Liver (tissue), 9 donors: Measurements from ENCODE around the gene TSHB. TPM values are rescaled to one million over a fixed set of nuclear protein-coding genes. Genes with fewer than 3 reads are reported as not detected.

Experiments used
- DNase-seq: peaks from one replicate; pipeline ENCODE4 v3.0.0-alpha.2; 2017; ENCODE audit warnings: low spot score
- H3K27ac ChIP-seq, 2 donors: one replicate each; pipeline ENCODE4 v1.7.0; 2013; ENCODE audit warnings: inconsistent platforms in 2 of 2, low read length in 2 of 2, control low read depth in 1 of 2, low read depth in 1 of 2, mild to moderate bottlenecking in 1 of 2
- H3K27me3 ChIP-seq, 4 donors: one replicate each; pipeline versions ENCODE4 v1.6.1 to v1.7.0; 2013; ENCODE audit warnings: low read length in 3 of 4, inconsistent platforms in 1 of 4, mild to moderate bottlenecking in 1 of 4, moderate library complexity in 1 of 4; ENCODE audit not compliant: control insufficient read depth in 4 of 4, insufficient read depth in 4 of 4
- H3K36me3 ChIP-seq, 4 donors: one replicate each; pipeline versions ENCODE4 v1.6.1 to v1.7.0; 2013; ENCODE audit warnings: low read length in 3 of 4, mild to moderate bottlenecking in 3 of 4, low read depth in 1 of 4, moderate library complexity in 1 of 4; ENCODE audit not compliant: control insufficient read depth in 4 of 4, insufficient read depth in 3 of 4
- H3K4me1 ChIP-seq, 4 donors: one replicate each; pipeline versions ENCODE4 v1.6.1 to v1.7.0; 2013; ENCODE audit warnings: low read length in 3 of 4, mild to moderate bottlenecking in 3 of 4, moderate library complexity in 1 of 4; ENCODE audit not compliant: control insufficient read depth in 4 of 4, insufficient read depth in 4 of 4
- H3K4me3 ChIP-seq, 3 donors: one replicate each; pipeline versions ENCODE4 v1.6.1 to v1.7.0; 2013; ENCODE audit warnings: low read length in 3 of 3, control low read depth in 1 of 3, low read depth in 1 of 3, mild to moderate bottlenecking in 1 of 3
- H3K9ac ChIP-seq, 2 donors: one replicate each; pipeline ENCODE4 v1.7.0; 2013; ENCODE audit warnings: low read length in 2 of 2, mild to moderate bottlenecking in 2 of 2, moderate library complexity in 2 of 2, control low read depth in 1 of 2, low read depth in 1 of 2
- H3K9me3 ChIP-seq, 4 donors: one replicate each; pipeline versions ENCODE4 v1.6.1 to v1.7.0; 2013; ENCODE audit warnings: low read length in 3 of 4; ENCODE audit not compliant: control insufficient read depth in 4 of 4
- EGR1 ChIP-seq, 2 donors: IDR thresholded peaks; 2 replicates each; pipeline ENCODE4 v1.6.1; 2016 to 2018; ENCODE audit warnings: antibody characterized with exemption in 2 of 2, low read depth in 2 of 2
- FOXA1 ChIP-seq: IDR thresholded peaks from 2 replicates; pipeline ENCODE4 v1.6.1; 2016; ENCODE audit warnings: antibody characterized with exemption
- FOXA2 ChIP-seq: IDR thresholded peaks from 2 replicates; pipeline ENCODE4 v1.6.1; 2016; ENCODE audit warnings: antibody characterized with exemption
- GABPA ChIP-seq, 2 donors: IDR thresholded peaks in 1 of 2; conservative IDR thresholded peaks in 1 of 2; 2 replicates each; pipeline ENCODE4 v1.6.1; 2016; ENCODE audit warnings: antibody characterized with exemption in 2 of 2, mild to moderate bottlenecking in 1 of 2, moderate library complexity in 1 of 2
- HNF4A ChIP-seq, 2 donors: conservative IDR thresholded peaks; 2 replicates each; pipeline ENCODE4 v1.6.1; 2016; ENCODE audit warnings: antibody characterized with exemption in 2 of 2, mild to moderate bottlenecking in 2 of 2
- HNF4G ChIP-seq: IDR thresholded peaks from 2 replicates; pipeline ENCODE4 v1.6.1; 2016; ENCODE audit warnings: antibody characterized with exemption
- JUND ChIP-seq, 2 donors: IDR thresholded peaks; 2 replicates each; pipeline ENCODE4 v1.6.1; 2016; ENCODE audit warnings: antibody characterized with exemption in 2 of 2
- NR2F2 ChIP-seq: IDR thresholded peaks from 2 replicates; pipeline ENCODE4 v1.6.1; 2016; ENCODE audit warnings: antibody characterized with exemption
- RAD21 ChIP-seq, 2 donors: IDR thresholded peaks; 2 replicates each; pipeline ENCODE4 v1.6.1; 2016; ENCODE audit warnings: antibody characterized with exemption in 2 of 2, mild to moderate bottlenecking in 2 of 2
- RXRA ChIP-seq, 2 donors: IDR thresholded peaks; 2 replicates each; pipeline ENCODE4 v1.6.1; 2017 to 2018; ENCODE audit warnings: antibody characterized with exemption in 2 of 2, mild to moderate bottlenecking in 1 of 2
- SP1 ChIP-seq: IDR thresholded peaks from 2 replicates; pipeline ENCODE4 v1.6.1; 2018; ENCODE audit warnings: antibody characterized with exemption, mild to moderate bottlenecking
- TAF1 ChIP-seq: conservative IDR thresholded peaks from 2 replicates; pipeline ENCODE4 v1.6.1; 2016; ENCODE audit warnings: antibody characterized with exemption, mild to moderate bottlenecking
- YY1 ChIP-seq: IDR thresholded peaks from 2 replicates; pipeline ENCODE4 v1.6.1; 2016; ENCODE audit warnings: antibody characterized with exemption, mild to moderate bottlenecking
- ZBTB33 ChIP-seq: IDR thresholded peaks from 2 replicates; pipeline ENCODE4 v1.6.1; 2016; ENCODE audit warnings: antibody characterized with exemption
- WGBS: extraction: QIAGEN DNeasy Blood & Tissue Kit; methylation state at CpG from one replicate; pipeline ENCODE4 v1.1.7; 2013; 5-methylcytosine and 5-hydroxymethylcytosine counted together
- polyA plus RNA-seq, 2 donors: library from polyadenylated mRNA; stranded (reverse) in 1 of 2; unstranded in 1 of 2; fragments of 200-250 nt in 1 of 2; fragments of >200 nt in 1 of 2; fragmentation: Nextera tagmentation in 1 of 2; extraction: Ambion mirVana in 1 of 2; gene quantifications; one replicate each; pipeline versions ENCODE4 v1.2.1 to v1.2.3, GENCODE V29; 2013 to 2015
- total RNA-seq, 2 donors: library from RNA; depleted of rRNA; stranded (reverse); fragments of >200 nt; gene quantifications; one replicate each; pipeline ENCODE4 v1.2.3, GENCODE V29; 2014
- TF ChIP-seq, protein P1 (sequence below): IDR thresholded peaks from 2 replicates; pipeline ENCODE4 v1.6.1; 2016; ENCODE audit warnings: antibody characterized with exemption
- TF ChIP-seq, protein P2 (sequence below): IDR thresholded peaks from 2 replicates; pipeline ENCODE4 v1.6.1; 2016; ENCODE audit warnings: antibody characterized with exemption
- TF ChIP-seq, protein P3 (sequence below): IDR thresholded peaks from 2 replicates; pipeline ENCODE4 v1.6.1; 2016; ENCODE audit warnings: antibody characterized with exemption, mild to moderate bottlenecking
- TF ChIP-seq, protein P4 (sequence below): fragments of 150-350 bp; IDR thresholded peaks from 2 replicates; pipeline ENCODE4 v1.5.1; 2017; ENCODE audit warnings: improper control_type of control experiment, low read depth, low read length; ENCODE audit not compliant: missing input control
- donor health status: healthy.
- donor health status: healthy.
- donor health status: healthy.
- donor health status: healthy.
- donor health status: healthy.

TSHB gene
- total and polyA plus RNA-seq, 4 donors, result not detected

- no peaks in the 10 kb centered on the region for H3K36me3 ChIP-seq
- no peak for DNase-seq
- WGBS, result 68% methylated on average over 2 of the region's 2 CpGs
- no peak overlapping the region for H3K4me3 ChIP-seq
- H3K27me3 ChIP-seq, result no peaks in the 10 kb centered on the region
- TF ChIP-seq TAF1 (no peak), GABPA (IDR thresholded peaks at IDR 0.05 in 1 of 2, conservative IDR thresholded peaks at IDR 0.05 in 1 of 2) (no peak), RXRA (IDR thresholded peaks at IDR 0.05) (no peak), YY1 (no peak)
- TF ChIP-seq, protein P1, sequence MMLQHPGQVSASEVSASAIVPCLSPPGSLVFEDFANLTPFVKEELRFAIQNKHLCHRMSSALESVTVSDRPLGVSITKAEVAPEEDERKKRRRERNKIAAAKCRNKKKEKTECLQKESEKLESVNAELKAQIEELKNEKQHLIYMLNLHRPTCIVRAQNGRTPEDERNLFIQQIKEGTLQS, result no peak
- H3K4me1 ChIP-seq, result no peaks in the 10 kb centered on the region
- no peaks in the 10 kb centered on the region for H3K9me3 ChIP-seq
- no peak overlapping the region for H3K27ac ChIP-seq
- no peak overlapping the region for H3K9ac ChIP-seq
Measured at GRCh38 chr1:115031595-115031994, 2.0 kb downstream of the TSHB start.

GRCh38 chr1:115035652-115036051 lies 6.0 kb downstream of the TSHB start:
- no peak for DNase-seq
- Histone ChIP-seq H3K9ac (no peak overlapping the region), H3K36me3 (no peaks in the 10 kb centered on the region), H3K4me3 (no peak overlapping the region), H3K9me3 (no peaks in the 10 kb centered on the region), H3K27ac (no peak overlapping the region), H3K4me1 (no peaks in the 10 kb centered on the region), H3K27me3 (peaks cover 0 to 3% (median 0%) of the 10 kb centered on the region in 4 donors)
- 75% methylated on average over 1 of the region's 1 CpG for WGBS
- TF ChIP-seq RAD21 (IDR thresholded peaks at IDR 0.05) (no peak), FOXA1 (no peak), NR2F2 (no peak), HNF4A (conservative IDR thresholded peaks at IDR 0.05) (no peak), SP1 (no peak)

- H3K9ac ChIP-seq, result no peak overlapping the region
- no peaks in the 10 kb centered on the region for H3K4me1 ChIP-seq
- no peak for TF ChIP-seq ZBTB33
- no peak for TF ChIP-seq HNF4A (conservative IDR thresholded peaks at IDR 0.05)
- TF ChIP-seq JUND (IDR thresholded peaks at IDR 0.05), result no peak
- TF ChIP-seq, protein P2, sequence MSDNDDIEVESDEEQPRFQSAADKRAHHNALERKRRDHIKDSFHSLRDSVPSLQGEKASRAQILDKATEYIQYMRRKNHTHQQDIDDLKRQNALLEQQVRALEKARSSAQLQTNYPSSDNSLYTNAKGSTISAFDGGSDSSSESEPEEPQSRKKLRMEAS, result no peak
- TF ChIP-seq, protein P1, result no peak
- no peak for TF ChIP-seq RAD21 (IDR thresholded peaks at IDR 0.05)
- TF ChIP-seq, protein P3, sequence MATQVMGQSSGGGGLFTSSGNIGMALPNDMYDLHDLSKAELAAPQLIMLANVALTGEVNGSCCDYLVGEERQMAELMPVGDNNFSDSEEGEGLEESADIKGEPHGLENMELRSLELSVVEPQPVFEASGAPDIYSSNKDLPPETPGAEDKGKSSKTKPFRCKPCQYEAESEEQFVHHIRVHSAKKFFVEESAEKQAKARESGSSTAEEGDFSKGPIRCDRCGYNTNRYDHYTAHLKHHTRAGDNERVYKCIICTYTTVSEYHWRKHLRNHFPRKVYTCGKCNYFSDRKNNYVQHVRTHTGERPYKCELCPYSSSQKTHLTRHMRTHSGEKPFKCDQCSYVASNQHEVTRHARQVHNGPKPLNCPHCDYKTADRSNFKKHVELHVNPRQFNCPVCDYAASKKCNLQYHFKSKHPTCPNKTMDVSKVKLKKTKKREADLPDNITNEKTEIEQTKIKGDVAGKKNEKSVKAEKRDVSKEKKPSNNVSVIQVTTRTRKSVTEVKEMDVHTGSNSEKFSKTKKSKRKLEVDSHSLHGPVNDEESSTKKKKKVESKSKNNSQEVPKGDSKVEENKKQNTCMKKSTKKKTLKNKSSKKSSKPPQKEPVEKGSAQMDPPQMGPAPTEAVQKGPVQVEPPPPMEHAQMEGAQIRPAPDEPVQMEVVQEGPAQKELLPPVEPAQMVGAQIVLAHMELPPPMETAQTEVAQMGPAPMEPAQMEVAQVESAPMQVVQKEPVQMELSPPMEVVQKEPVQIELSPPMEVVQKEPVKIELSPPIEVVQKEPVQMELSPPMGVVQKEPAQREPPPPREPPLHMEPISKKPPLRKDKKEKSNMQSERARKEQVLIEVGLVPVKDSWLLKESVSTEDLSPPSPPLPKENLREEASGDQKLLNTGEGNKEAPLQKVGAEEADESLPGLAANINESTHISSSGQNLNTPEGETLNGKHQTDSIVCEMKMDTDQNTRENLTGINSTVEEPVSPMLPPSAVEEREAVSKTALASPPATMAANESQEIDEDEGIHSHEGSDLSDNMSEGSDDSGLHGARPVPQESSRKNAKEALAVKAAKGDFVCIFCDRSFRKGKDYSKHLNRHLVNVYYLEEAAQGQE, result no peak
- TF ChIP-seq EGR1 (IDR thresholded peaks at IDR 0.05; ENCODE audit: low read depth in 2 of 2), result no peak
- TF ChIP-seq NR2F2, result no peak
- TF ChIP-seq TAF1, result no peak
- TF ChIP-seq FOXA2, result no peak
- TF ChIP-seq, protein P4, sequence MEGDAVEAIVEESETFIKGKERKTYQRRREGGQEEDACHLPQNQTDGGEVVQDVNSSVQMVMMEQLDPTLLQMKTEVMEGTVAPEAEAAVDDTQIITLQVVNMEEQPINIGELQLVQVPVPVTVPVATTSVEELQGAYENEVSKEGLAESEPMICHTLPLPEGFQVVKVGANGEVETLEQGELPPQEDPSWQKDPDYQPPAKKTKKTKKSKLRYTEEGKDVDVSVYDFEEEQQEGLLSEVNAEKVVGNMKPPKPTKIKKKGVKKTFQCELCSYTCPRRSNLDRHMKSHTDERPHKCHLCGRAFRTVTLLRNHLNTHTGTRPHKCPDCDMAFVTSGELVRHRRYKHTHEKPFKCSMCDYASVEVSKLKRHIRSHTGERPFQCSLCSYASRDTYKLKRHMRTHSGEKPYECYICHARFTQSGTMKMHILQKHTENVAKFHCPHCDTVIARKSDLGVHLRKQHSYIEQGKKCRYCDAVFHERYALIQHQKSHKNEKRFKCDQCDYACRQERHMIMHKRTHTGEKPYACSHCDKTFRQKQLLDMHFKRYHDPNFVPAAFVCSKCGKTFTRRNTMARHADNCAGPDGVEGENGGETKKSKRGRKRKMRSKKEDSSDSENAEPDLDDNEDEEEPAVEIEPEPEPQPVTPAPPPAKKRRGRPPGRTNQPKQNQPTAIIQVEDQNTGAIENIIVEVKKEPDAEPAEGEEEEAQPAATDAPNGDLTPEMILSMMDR, result no peak
- no peak for TF ChIP-seq FOXA1
- TF ChIP-seq YY1, result no peak
- TF ChIP-seq HNF4G, result no peak
- TF ChIP-seq SP1, result no peak
- no peak for TF ChIP-seq GABPA (IDR thresholded peaks at IDR 0.05 in 1 of 2, conservative IDR thresholded peaks at IDR 0.05 in 1 of 2)
- 74% methylated on average over 4 of the region's 4 CpGs for WGBS
- no peaks in the 10 kb centered on the region for H3K36me3 ChIP-seq
- H3K27me3 ChIP-seq, result peaks cover 0 to 8% (median 0%) of the 10 kb centered on the region in 4 donors
- DNase-seq, result no peak
- H3K27ac ChIP-seq, result no peak overlapping the region
- H3K4me3 ChIP-seq, result no peak overlapping the region
- H3K9me3 ChIP-seq, result no peaks in the 10 kb centered on the region
Measured at GRCh38 chr1:115036814-115037507, 7.3 kb downstream of the TSHB start.
